ENCODE results near the gene SCO2.

DNA sequence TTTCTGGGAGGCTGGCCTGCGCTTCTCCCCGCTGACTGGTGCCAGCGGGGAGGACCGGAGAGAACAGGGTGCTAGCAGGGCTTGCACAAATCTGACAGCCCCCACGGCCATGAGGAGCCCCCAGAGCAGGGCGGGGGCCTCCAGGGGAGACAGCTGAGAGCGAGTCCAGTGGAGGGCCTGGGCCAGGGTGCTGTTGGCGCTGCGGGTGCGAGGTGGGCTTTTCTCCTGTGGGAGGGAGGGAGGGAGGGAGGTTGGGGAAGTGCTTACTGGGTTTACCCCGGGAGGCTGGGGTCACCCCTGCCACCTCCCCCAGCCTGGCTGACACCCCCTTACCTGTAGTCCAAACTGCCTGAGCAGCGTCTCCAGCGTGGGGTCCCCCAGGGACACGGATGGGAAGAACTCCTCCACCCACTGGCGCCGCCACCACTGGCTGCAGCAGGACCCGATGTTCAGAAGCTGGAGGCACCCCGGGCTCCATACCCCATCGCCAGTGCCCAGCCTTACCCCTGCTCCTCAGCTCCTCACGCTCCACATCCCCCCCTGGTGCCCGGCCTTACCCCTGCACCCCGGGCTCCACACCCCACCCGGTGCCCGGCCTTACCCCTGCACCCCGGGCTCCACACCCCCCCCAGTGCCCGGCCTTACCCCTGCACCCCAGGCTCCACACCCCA lies 21.8 kb downstream of the SCO2 start:
- TF ChIP-seq, protein P1, sequence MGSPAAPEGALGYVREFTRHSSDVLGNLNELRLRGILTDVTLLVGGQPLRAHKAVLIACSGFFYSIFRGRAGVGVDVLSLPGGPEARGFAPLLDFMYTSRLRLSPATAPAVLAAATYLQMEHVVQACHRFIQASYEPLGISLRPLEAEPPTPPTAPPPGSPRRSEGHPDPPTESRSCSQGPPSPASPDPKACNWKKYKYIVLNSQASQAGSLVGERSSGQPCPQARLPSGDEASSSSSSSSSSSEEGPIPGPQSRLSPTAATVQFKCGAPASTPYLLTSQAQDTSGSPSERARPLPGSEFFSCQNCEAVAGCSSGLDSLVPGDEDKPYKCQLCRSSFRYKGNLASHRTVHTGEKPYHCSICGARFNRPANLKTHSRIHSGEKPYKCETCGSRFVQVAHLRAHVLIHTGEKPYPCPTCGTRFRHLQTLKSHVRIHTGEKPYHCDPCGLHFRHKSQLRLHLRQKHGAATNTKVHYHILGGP (tag by site-specific recombination; IDR thresholded peaks at IDR 0.05) = no peak
- TF ChIP-seq MYNN (tag by site-specific recombination; IDR thresholded peaks at IDR 0.05; ENCODE audit: borderline replicate concordance) = no peak
- no peak for TF ChIP-seq ZNF660 (tag by site-specific recombination; IDR thresholded peaks at IDR 0.05)
- TF ChIP-seq, protein P2, sequence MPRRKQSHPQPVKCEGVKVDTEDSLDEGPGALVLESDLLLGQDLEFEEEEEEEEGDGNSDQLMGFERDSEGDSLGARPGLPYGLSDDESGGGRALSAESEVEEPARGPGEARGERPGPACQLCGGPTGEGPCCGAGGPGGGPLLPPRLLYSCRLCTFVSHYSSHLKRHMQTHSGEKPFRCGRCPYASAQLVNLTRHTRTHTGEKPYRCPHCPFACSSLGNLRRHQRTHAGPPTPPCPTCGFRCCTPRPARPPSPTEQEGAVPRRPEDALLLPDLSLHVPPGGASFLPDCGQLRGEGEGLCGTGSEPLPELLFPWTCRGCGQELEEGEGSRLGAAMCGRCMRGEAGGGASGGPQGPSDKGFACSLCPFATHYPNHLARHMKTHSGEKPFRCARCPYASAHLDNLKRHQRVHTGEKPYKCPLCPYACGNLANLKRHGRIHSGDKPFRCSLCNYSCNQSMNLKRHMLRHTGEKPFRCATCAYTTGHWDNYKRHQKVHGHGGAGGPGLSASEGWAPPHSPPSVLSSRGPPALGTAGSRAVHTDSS (tag by site-specific recombination; IDR thresholded peaks at IDR 0.05) = no peak
- TF ChIP-seq, protein P3, sequence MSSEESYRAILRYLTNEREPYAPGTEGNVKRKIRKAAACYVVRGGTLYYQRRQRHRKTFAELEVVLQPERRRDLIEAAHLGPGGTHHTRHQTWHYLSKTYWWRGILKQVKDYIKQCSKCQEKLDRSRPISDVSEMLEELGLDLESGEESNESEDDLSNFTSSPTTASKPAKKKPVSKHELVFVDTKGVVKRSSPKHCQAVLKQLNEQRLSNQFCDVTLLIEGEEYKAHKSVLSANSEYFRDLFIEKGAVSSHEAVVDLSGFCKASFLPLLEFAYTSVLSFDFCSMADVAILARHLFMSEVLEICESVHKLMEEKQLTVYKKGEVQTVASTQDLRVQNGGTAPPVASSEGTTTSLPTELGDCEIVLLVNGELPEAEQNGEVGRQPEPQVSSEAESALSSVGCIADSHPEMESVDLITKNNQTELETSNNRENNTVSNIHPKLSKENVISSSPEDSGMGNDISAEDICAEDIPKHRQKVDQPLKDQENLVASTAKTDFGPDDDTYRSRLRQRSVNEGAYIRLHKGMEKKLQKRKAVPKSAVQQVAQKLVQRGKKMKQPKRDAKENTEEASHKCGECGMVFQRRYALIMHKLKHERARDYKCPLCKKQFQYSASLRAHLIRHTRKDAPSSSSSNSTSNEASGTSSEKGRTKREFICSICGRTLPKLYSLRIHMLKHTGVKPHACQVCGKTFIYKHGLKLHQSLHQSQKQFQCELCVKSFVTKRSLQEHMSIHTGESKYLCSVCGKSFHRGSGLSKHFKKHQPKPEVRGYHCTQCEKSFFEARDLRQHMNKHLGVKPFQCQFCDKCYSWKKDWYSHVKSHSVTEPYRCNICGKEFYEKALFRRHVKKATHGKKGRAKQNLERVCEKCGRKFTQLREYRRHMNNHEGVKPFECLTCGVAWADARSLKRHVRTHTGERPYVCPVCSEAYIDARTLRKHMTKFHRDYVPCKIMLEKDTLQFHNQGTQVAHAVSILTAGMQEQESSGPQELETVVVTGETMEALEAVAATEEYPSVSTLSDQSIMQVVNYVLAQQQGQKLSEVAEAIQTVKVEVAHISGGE (tag by site-specific recombination; conservative IDR thresholded peaks at IDR 0.05; ENCODE audit: low read depth) = no peak
- TF ChIP-seq ZNF701 (tag by site-specific recombination; IDR thresholded peaks at IDR 0.05) = no peak
- TF ChIP-seq, protein P4, sequence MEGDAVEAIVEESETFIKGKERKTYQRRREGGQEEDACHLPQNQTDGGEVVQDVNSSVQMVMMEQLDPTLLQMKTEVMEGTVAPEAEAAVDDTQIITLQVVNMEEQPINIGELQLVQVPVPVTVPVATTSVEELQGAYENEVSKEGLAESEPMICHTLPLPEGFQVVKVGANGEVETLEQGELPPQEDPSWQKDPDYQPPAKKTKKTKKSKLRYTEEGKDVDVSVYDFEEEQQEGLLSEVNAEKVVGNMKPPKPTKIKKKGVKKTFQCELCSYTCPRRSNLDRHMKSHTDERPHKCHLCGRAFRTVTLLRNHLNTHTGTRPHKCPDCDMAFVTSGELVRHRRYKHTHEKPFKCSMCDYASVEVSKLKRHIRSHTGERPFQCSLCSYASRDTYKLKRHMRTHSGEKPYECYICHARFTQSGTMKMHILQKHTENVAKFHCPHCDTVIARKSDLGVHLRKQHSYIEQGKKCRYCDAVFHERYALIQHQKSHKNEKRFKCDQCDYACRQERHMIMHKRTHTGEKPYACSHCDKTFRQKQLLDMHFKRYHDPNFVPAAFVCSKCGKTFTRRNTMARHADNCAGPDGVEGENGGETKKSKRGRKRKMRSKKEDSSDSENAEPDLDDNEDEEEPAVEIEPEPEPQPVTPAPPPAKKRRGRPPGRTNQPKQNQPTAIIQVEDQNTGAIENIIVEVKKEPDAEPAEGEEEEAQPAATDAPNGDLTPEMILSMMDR (tag by site-specific recombination; IDR thresholded peaks at IDR 0.05) = 0 out of 2 replicates have a peak, but pooled peaks have one; percentile 24
- TF ChIP-seq, protein P5, sequence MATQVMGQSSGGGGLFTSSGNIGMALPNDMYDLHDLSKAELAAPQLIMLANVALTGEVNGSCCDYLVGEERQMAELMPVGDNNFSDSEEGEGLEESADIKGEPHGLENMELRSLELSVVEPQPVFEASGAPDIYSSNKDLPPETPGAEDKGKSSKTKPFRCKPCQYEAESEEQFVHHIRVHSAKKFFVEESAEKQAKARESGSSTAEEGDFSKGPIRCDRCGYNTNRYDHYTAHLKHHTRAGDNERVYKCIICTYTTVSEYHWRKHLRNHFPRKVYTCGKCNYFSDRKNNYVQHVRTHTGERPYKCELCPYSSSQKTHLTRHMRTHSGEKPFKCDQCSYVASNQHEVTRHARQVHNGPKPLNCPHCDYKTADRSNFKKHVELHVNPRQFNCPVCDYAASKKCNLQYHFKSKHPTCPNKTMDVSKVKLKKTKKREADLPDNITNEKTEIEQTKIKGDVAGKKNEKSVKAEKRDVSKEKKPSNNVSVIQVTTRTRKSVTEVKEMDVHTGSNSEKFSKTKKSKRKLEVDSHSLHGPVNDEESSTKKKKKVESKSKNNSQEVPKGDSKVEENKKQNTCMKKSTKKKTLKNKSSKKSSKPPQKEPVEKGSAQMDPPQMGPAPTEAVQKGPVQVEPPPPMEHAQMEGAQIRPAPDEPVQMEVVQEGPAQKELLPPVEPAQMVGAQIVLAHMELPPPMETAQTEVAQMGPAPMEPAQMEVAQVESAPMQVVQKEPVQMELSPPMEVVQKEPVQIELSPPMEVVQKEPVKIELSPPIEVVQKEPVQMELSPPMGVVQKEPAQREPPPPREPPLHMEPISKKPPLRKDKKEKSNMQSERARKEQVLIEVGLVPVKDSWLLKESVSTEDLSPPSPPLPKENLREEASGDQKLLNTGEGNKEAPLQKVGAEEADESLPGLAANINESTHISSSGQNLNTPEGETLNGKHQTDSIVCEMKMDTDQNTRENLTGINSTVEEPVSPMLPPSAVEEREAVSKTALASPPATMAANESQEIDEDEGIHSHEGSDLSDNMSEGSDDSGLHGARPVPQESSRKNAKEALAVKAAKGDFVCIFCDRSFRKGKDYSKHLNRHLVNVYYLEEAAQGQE (tag by site-specific recombination; IDR thresholded peaks at IDR 0.05) = no peak
- TF ChIP-seq ZNF707 (tag by site-specific recombination; IDR thresholded peaks at IDR 0.05) = no peak
